RWPE2 (cell line): ENCODE results near the gene SEMA5A.

Experiments used
- ATAC-seq: fragments of 200-7000 bp; cut with Tn5 transposase; 3 replicates; pipeline ENCODE4 v1.9.1; 2021; ENCODE audit warnings: low read depth
- DNase-seq: peaks from one replicate; pipeline ENCODE4 v3.0.0-alpha.2; 2020; ENCODE audit warnings: low spot score
- H3K27ac ChIP-seq: fragments of 450-650 bp; 2 replicates; pipeline ENCODE4 v1.5.1; 2017; ENCODE audit warnings: mild to moderate bottlenecking; ENCODE audit not compliant: poor library complexity, severe bottlenecking
- H3K27me3 ChIP-seq: fragments of 250-450 bp; sonication (Bioruptor Pico); 2 replicates; pipeline ENCODE4 v1.5.1; 2021; ENCODE audit warnings: mild to moderate bottlenecking, moderate library complexity; ENCODE audit not compliant: insufficient read depth, poor library complexity, severe bottlenecking
- H3K36me3 ChIP-seq: fragments of 250-450 bp; sonication (Bioruptor Pico); 2 replicates; pipeline ENCODE4 v1.5.1; 2020; ENCODE audit warnings: low read depth, mild to moderate bottlenecking, moderate library complexity
- H3K4me1 ChIP-seq: fragments of 250-450 bp; sonication (Bioruptor Pico); 2 replicates; pipeline ENCODE4 v1.5.1; 2021; ENCODE audit warnings: mild to moderate bottlenecking, moderate library complexity; ENCODE audit not compliant: insufficient read depth, poor library complexity, severe bottlenecking
- H3K4me3 ChIP-seq: fragments of 250-450 bp; sonication (Bioruptor Pico); 2 replicates; pipeline ENCODE4 v1.5.1; 2021; ENCODE audit warnings: mild to moderate bottlenecking, moderate library complexity; ENCODE audit not compliant: severe bottlenecking
- H3K9me3 ChIP-seq: fragments of 250-450 bp; sonication (Bioruptor Pico); 2 replicates; pipeline ENCODE4 v1.5.1; 2021; ENCODE audit warnings: mild to moderate bottlenecking, moderate library complexity; ENCODE audit not compliant: severe bottlenecking
- CTCF ChIP-seq: fragments of 450-650 bp; IDR thresholded peaks from one replicate; pipeline ENCODE4 v1.5.1; 2017; ENCODE audit warnings: mild to moderate bottlenecking, moderate library complexity; ENCODE audit not compliant: poor library complexity, severe bottlenecking

SEMA5A gene

GRCh38 chr5:9174446-9174845 lies 371.4 kb downstream of the SEMA5A start:
- Histone ChIP-seq H3K4me3 (no peak overlapping the region), H3K4me1 (peaks cover 24% of the 10 kb centered on the region), H3K9me3 (no peaks in the 10 kb centered on the region), H3K36me3 (no peaks in the 10 kb centered on the region), H3K27me3 (no peaks in the 10 kb centered on the region), H3K27ac (peak overlapping the region; percentile 74)
- TF ChIP-seq CTCF: no peak
- DNase-seq: no peak
- ATAC-seq: no peak

- Histone ChIP-seq H3K36me3 (no peaks in the 10 kb centered on the region), H3K4me3 (no peak overlapping the region), H3K9me3 (no peaks in the 10 kb centered on the region), H3K27me3 (no peaks in the 10 kb centered on the region), H3K27ac (peak overlapping the region; percentile 74), H3K4me1 (peaks cover 30% of the 10 kb centered on the region)
- no peak for TF ChIP-seq CTCF
- peak; percentile 87 for ATAC-seq
- no peak for DNase-seq
Observed at GRCh38 chr5:9173281-9174048, 372.4 kb downstream of the SEMA5A start.

- Histone ChIP-seq H3K27ac (peak overlapping the region; percentile 18), H3K4me1 (peaks cover 30% of the 10 kb centered on the region), H3K27me3 (no peaks in the 10 kb centered on the region), H3K9me3 (no peaks in the 10 kb centered on the region), H3K4me3 (no peak overlapping the region), H3K36me3 (no peaks in the 10 kb centered on the region)
- ATAC-seq (peak; percentile 28; the same call in 1 of the 3 replicates), DNase-seq (no peak)
- no peak for TF ChIP-seq CTCF
Observed at GRCh38 chr5:9170026-9170425, 375.8 kb downstream of the SEMA5A start.

GRCh38 chr5:9169557-9169902 lies 376.3 kb downstream of the SEMA5A start:
- peaks cover 30% of the 10 kb centered on the region for H3K4me1 ChIP-seq
- no peaks in the 10 kb centered on the region for H3K36me3 ChIP-seq
- H3K4me3 ChIP-seq: no peak overlapping the region
- DNase-seq (no peak), ATAC-seq (no peak; the same call in 1 of the 3 replicates)
- H3K9me3 ChIP-seq: no peaks in the 10 kb centered on the region
- H3K27me3 ChIP-seq: no peaks in the 10 kb centered on the region
- H3K27ac ChIP-seq: peak overlapping the region; percentile 18
- TF ChIP-seq CTCF: no peak
